Measurements from ENCODE around the gene PELI1.

PELI1 gene

DNA sequence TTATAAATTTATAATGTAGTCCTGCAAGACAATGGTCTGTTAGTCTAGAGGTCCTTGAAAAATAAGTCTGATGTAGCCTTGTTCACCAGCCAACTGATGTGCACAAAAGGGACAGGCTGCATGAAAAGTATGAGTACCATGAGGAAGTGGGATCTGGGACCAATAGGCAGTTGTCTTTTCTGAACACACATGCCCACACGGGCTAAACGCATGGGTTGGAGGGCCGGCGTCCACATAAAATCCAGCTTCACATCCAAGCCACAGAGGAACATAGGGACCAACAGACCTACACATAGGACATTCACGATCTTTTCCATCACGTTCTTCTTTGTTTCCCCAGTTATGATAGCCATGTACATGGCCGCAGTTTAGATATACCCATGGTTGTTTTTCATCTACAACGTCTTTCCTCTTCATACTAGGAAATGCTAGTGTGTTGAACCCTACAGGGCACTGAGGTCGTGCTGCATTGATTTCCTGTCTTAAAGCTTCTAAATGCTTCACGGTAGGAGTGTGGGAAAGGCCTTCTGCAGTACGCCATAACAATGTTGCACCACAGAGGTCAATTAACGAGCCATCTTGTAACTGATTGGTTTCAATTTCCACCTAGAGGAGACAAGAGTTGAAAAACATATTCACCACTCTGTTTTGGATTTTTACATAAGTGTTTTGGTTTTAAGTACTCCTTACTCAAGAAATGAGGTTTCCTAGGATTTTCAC, 49.4 kb downstream of the PELI1 start:
- Histone ChIP-seq H3K27ac (ENCODE audit: insufficient read depth in 1 of 2, low read depth in 1 of 2, low read length in 2 of 2, poor library complexity in 1 of 2, severe bottlenecking in 2 of 2) (no peak overlapping the region), H3K27me3 (replicated peaks in 2 of 5; ENCODE audit: control insufficient read depth in 4 of 5, insufficient read depth in 5 of 5, low read length in 4 of 5) (no peaks in the 10 kb centered on the region), H3K4me3 (ENCODE audit: control insufficient read depth in 1 of 7, extremely low read depth in 1 of 7, insufficient read depth in 4 of 7, low read depth in 2 of 7, low read length in 6 of 7) (no peak overlapping the region), H3K36me3 (ENCODE audit: control insufficient read depth in 4 of 4, insufficient read depth in 4 of 4, low read length in 3 of 4) (peaks cover 21 to 41% (median 25%) of the 10 kb centered on the region in 4 experiments), H3K9me3 (ENCODE audit: control extremely low read depth in 1 of 5, control insufficient read depth in 4 of 5, insufficient read depth in 2 of 5, low read depth in 1 of 5, low read length in 4 of 5) (peaks cover 0 to 7% (median 2%) of the 10 kb centered on the region in 5 experiments), H3K4me1 (ENCODE audit: control extremely low read depth in 1 of 4, control insufficient read depth in 4 of 4, insufficient read depth in 4 of 4, low read length in 3 of 4) (peaks cover 0 to 3% (median 1%) of the 10 kb centered on the region in 4 experiments)
- CTCF ChIA-PET = no interaction called here
- POLR2A ChIA-PET = no interaction called here
- WGBS (ENCODE audit: insufficient coverage) = 90% methylated on average over 9 of the region's 12 CpGs
- DNase-seq = no peak

DNA sequence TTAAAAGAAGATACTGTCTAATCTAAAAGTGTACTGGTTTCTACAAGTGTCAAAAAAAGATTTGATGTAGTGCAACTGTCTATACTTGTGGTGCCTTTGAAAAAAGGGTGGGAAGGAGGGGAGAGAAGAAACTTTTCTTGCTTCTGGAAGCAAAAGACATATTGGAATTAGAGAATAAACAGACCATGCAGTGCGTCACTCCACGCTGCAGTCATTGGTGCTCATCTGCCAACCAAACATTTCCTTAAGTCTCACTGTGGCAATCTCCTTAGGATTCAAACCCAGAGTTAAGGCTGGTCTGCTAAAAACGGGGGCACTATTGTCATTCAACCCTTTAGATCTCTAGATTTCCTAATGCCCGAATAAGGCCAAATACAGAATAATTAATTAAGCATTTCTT, 50.9 kb downstream of the PELI1 start:
- WGBS (ENCODE audit: insufficient coverage) = 97% methylated on average over 4 of the region's 4 CpGs
- no peak for DNase-seq
- CTCF ChIA-PET = no interaction called here
- Histone ChIP-seq H3K36me3 (ENCODE audit: control insufficient read depth in 4 of 4, insufficient read depth in 4 of 4, low read length in 3 of 4) (peaks cover 21 to 38% (median 23%) of the 10 kb centered on the region in 4 experiments), H3K9me3 (ENCODE audit: control extremely low read depth in 1 of 5, control insufficient read depth in 4 of 5, insufficient read depth in 2 of 5, low read depth in 1 of 5, low read length in 4 of 5) (peaks cover 0 to 7% (median 2%) of the 10 kb centered on the region in 5 experiments), H3K4me3 (ENCODE audit: control insufficient read depth in 1 of 7, extremely low read depth in 1 of 7, insufficient read depth in 4 of 7, low read depth in 2 of 7, low read length in 6 of 7) (no peak overlapping the region), H3K4me1 (ENCODE audit: control extremely low read depth in 1 of 4, control insufficient read depth in 4 of 4, insufficient read depth in 4 of 4, low read length in 3 of 4) (peaks cover 0 to 3% (median 1%) of the 10 kb centered on the region in 4 experiments), H3K27ac (ENCODE audit: insufficient read depth in 1 of 2, low read depth in 1 of 2, low read length in 2 of 2, poor library complexity in 1 of 2, severe bottlenecking in 2 of 2) (no peak overlapping the region), H3K27me3 (replicated peaks in 2 of 5; ENCODE audit: control insufficient read depth in 4 of 5, insufficient read depth in 5 of 5, low read length in 4 of 5) (no peaks in the 10 kb centered on the region)
- POLR2A ChIA-PET = no interaction called here

DNA sequence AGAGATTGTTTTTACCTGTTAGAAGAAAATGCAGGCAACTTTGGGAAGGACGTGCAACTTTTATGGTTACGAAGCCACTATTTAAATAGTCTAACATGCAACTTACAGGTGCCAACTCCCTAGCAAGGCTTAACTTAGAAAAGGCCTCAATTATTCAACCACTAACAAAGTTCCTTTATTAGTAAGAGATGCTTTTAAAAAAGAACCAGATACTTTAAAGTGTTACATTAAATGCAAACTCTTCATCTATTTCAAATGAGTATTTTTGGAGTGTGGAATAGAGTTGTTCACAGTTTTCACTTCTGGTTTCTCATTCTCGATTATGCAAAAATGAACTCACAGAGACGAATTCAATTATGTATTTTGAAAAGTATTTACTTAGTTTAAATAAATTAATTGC, 51.7 kb downstream of the PELI1 start:
- no peak for DNase-seq
- H3K9me3 ChIP-seq (ENCODE audit: control extremely low read depth in 1 of 5, control insufficient read depth in 4 of 5, insufficient read depth in 2 of 5, low read depth in 1 of 5, low read length in 4 of 5) = peaks cover 0 to 7% (median 2%) of the 10 kb centered on the region in 5 experiments
- ChIA-PET CTCF (no interaction called here), POLR2A (no interaction called here)
- peaks cover 0 to 3% (median 1%) of the 10 kb centered on the region in 4 experiments for H3K4me1 ChIP-seq (ENCODE audit: control extremely low read depth in 1 of 4, control insufficient read depth in 4 of 4, insufficient read depth in 4 of 4, low read length in 3 of 4)
- no peaks in the 10 kb centered on the region for H3K27me3 ChIP-seq (replicated peaks in 2 of 5; ENCODE audit: control insufficient read depth in 4 of 5, insufficient read depth in 5 of 5, low read length in 4 of 5)
- WGBS (ENCODE audit: insufficient coverage) = no CpG with 5 or more reads among the region's 4 CpGs
- no peak overlapping the region for H3K4me3 ChIP-seq (ENCODE audit: control insufficient read depth in 1 of 7, extremely low read depth in 1 of 7, insufficient read depth in 4 of 7, low read depth in 2 of 7, low read length in 6 of 7)
- peaks cover 20 to 36% (median 22%) of the 10 kb centered on the region in 4 experiments for H3K36me3 ChIP-seq (ENCODE audit: control insufficient read depth in 4 of 4, insufficient read depth in 4 of 4, low read length in 3 of 4)
- no peak overlapping the region for H3K27ac ChIP-seq (ENCODE audit: insufficient read depth in 1 of 2, low read depth in 1 of 2, low read length in 2 of 2, poor library complexity in 1 of 2, severe bottlenecking in 2 of 2)

DNA sequence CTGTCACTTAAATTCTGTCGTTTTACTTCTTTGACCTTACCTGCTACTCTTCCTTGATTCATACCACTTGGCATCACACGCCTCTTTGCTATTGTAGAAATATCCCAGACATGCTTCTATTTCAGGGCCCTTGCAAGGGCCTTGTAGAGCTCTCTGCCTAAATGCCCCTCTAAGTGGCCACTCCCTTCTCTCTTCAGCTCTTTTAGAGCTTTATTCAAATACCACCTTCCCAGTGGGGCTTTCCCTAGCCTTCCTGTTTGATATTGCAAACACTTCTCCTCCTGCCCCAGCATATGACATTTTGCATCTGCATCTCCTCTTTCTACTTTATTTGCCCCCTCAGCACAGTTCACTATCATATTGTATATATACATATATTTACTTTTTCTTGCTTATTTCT, 54.0 kb downstream of the PELI1 start:
- no peak for DNase-seq
- 95% methylated on average over 2 of the region's 2 CpGs for WGBS (ENCODE audit: insufficient coverage)
- H3K36me3 ChIP-seq (ENCODE audit: control insufficient read depth in 4 of 4, insufficient read depth in 4 of 4, low read length in 3 of 4) = peaks cover 8 to 18% (median 10%) of the 10 kb centered on the region in 4 experiments
- CTCF ChIA-PET = interaction anchor here (0.8 kb wide), 1 partner anchor 17 kb away, joined by 3 read pairs; no protein-coding TSS in a partner anchor
- POLR2A ChIA-PET = no interaction called here
- no peaks in the 10 kb centered on the region for H3K27me3 ChIP-seq (replicated peaks in 2 of 5; ENCODE audit: control insufficient read depth in 4 of 5, insufficient read depth in 5 of 5, low read length in 4 of 5)
- H3K9me3 ChIP-seq (ENCODE audit: control extremely low read depth in 1 of 5, control insufficient read depth in 4 of 5, insufficient read depth in 2 of 5, low read depth in 1 of 5, low read length in 4 of 5) = no peaks in the 10 kb centered on the region
- H3K27ac ChIP-seq (ENCODE audit: insufficient read depth in 1 of 2, low read depth in 1 of 2, low read length in 2 of 2, poor library complexity in 1 of 2, severe bottlenecking in 2 of 2) = no peak overlapping the region
- peaks cover 0 to 3% (median 1%) of the 10 kb centered on the region in 4 experiments for H3K4me1 ChIP-seq (ENCODE audit: control extremely low read depth in 1 of 4, control insufficient read depth in 4 of 4, insufficient read depth in 4 of 4, low read length in 3 of 4)
- no peak overlapping the region for H3K4me3 ChIP-seq (ENCODE audit: control insufficient read depth in 1 of 7, extremely low read depth in 1 of 7, insufficient read depth in 4 of 7, low read depth in 2 of 7, low read length in 6 of 7)

DNA sequence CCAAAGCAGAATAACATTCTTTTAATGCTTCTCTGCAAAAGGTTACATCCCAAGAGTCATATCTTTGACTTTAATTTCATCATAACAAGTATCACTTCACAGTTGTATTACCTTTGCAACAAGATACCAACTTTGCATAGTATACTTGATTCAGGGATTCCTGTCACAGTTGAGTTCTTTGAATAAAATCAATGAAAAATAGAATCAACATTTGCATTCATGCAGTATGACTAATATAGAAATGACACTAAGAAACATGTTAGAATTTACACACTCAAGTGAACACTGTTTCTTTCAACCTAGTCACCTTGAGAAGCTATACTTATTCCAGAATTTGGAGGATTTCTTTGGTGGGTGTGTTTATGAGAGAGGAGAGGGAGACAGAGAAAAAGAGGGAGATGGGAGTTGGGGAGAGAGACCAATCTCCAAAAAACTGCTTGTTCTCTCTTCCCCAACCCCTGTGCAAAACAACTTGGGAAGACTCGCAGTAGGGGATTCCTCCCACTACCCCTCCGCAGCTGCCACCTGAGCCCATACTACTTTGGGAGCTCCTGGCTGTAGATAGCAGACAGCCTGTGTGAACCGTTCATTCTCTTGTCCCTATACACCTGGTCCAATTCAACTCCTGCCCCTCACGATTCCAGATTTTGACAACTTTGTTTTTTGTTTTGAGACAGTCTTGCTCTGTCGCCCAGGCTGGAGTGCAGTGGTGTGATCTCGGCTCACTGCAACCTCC, 57.7 kb downstream of the PELI1 start:
- no peak for DNase-seq
- CTCF ChIA-PET = no interaction called here
- POLR2A ChIA-PET = no interaction called here
- H3K4me3 ChIP-seq (ENCODE audit: control insufficient read depth in 1 of 7, extremely low read depth in 1 of 7, insufficient read depth in 4 of 7, low read depth in 2 of 7, low read length in 6 of 7) = no peak overlapping the region
- H3K4me1 ChIP-seq (ENCODE audit: control extremely low read depth in 1 of 4, control insufficient read depth in 4 of 4, insufficient read depth in 4 of 4, low read length in 3 of 4) = no peaks in the 10 kb centered on the region
- no peaks in the 10 kb centered on the region for H3K9me3 ChIP-seq (ENCODE audit: control extremely low read depth in 1 of 5, control insufficient read depth in 4 of 5, insufficient read depth in 2 of 5, low read depth in 1 of 5, low read length in 4 of 5)
- WGBS (ENCODE audit: insufficient coverage) = 100% methylated on average over 6 of the region's 6 CpGs
- no peaks in the 10 kb centered on the region for H3K27me3 ChIP-seq (replicated peaks in 2 of 5; ENCODE audit: control insufficient read depth in 4 of 5, insufficient read depth in 5 of 5, low read length in 4 of 5)
- no peak overlapping the region for H3K27ac ChIP-seq (ENCODE audit: insufficient read depth in 1 of 2, low read depth in 1 of 2, low read length in 2 of 2, poor library complexity in 1 of 2, severe bottlenecking in 2 of 2)
- peaks cover 0 to 6% (median under 1%) of the 10 kb centered on the region in 4 experiments for H3K36me3 ChIP-seq (ENCODE audit: control insufficient read depth in 4 of 4, insufficient read depth in 4 of 4, low read length in 3 of 4)

DNA sequence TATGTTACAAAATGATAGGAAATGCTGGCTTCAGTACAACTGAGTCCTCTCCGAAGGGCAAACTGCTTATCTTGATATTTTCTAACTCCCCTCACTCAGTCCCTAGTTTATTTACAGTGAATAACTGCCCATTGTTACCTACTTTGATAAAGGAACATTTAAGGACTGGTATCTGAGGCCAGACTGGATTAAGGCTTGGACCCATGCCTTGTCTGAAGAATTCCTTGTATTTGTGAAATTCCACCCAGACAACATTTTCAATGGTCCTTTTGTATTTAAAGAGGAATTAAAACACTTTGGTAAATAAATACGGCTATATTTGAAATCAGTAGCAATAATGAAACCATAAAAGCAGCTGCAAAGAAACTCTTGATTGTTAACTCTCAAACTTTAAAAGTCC, 58.3 kb downstream of the PELI1 start:
- no CpG with 5 or more reads among the region's 2 CpGs for WGBS (ENCODE audit: insufficient coverage)

DNA sequence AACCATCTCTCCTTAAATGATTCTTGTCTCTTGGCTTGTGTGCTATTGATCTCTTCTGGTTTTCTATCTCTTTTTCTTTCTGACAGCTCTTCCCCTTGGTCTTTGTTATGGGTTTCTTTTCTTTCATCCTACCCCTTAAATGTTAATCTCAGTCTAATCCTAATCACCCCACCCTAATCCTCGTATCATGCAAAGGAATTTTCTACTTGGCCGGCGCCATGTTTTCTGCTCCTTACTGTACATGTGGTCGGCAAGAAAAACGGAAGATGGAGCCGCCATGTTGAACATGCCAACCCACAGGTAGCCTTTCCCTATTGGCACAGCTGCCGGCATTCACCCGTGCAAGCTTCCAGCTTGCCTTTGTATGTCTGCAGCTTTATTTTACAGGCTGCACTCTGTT, 63.2 kb downstream of the PELI1 start:
- no peaks in the 10 kb centered on the region for H3K36me3 ChIP-seq (ENCODE audit: control insufficient read depth in 4 of 4, insufficient read depth in 4 of 4, low read length in 3 of 4)
- no peaks in the 10 kb centered on the region for H3K27me3 ChIP-seq (replicated peaks in 2 of 5; ENCODE audit: control insufficient read depth in 4 of 5, insufficient read depth in 5 of 5, low read length in 4 of 5)
- WGBS (ENCODE audit: insufficient coverage) = 95% methylated on average over 6 of the region's 8 CpGs
- POLR2A ChIA-PET = no interaction called here
- CTCF ChIA-PET = interaction anchor here (1.6 kb wide), 1 partner anchor 45 kb away, joined by 4 read pairs; no protein-coding TSS in a partner anchor
- no peak overlapping the region for H3K4me3 ChIP-seq (ENCODE audit: control insufficient read depth in 1 of 7, extremely low read depth in 1 of 7, insufficient read depth in 4 of 7, low read depth in 2 of 7, low read length in 6 of 7)
- H3K9me3 ChIP-seq (ENCODE audit: control extremely low read depth in 1 of 5, control insufficient read depth in 4 of 5, insufficient read depth in 2 of 5, low read depth in 1 of 5, low read length in 4 of 5) = no peaks in the 10 kb centered on the region
- H3K27ac ChIP-seq (ENCODE audit: insufficient read depth in 1 of 2, low read depth in 1 of 2, low read length in 2 of 2, poor library complexity in 1 of 2, severe bottlenecking in 2 of 2) = no peak overlapping the region
- no peak for DNase-seq
- H3K4me1 ChIP-seq (ENCODE audit: control extremely low read depth in 1 of 4, control insufficient read depth in 4 of 4, insufficient read depth in 4 of 4, low read length in 3 of 4) = no peaks in the 10 kb centered on the region

More for the DNA sequence above, 58.3 kb downstream of the PELI1 start:
- peaks cover 0 to 2% (median under 1%) of the 10 kb centered on the region in 4 experiments for H3K36me3 ChIP-seq (ENCODE audit: control insufficient read depth in 4 of 4, insufficient read depth in 4 of 4, low read length in 3 of 4)
- CTCF ChIA-PET = no interaction called here
- POLR2A ChIA-PET = no interaction called here
- H3K4me1 ChIP-seq (ENCODE audit: control extremely low read depth in 1 of 4, control insufficient read depth in 4 of 4, insufficient read depth in 4 of 4, low read length in 3 of 4) = no peaks in the 10 kb centered on the region
- no peaks in the 10 kb centered on the region for H3K9me3 ChIP-seq (ENCODE audit: control extremely low read depth in 1 of 5, control insufficient read depth in 4 of 5, insufficient read depth in 2 of 5, low read depth in 1 of 5, low read length in 4 of 5)
- H3K4me3 ChIP-seq (ENCODE audit: control insufficient read depth in 1 of 7, extremely low read depth in 1 of 7, insufficient read depth in 4 of 7, low read depth in 2 of 7, low read length in 6 of 7) = no peak overlapping the region
- H3K27me3 ChIP-seq (replicated peaks in 2 of 5; ENCODE audit: control insufficient read depth in 4 of 5, insufficient read depth in 5 of 5, low read length in 4 of 5) = no peaks in the 10 kb centered on the region
- no peak for DNase-seq
- no peak overlapping the region for H3K27ac ChIP-seq (ENCODE audit: insufficient read depth in 1 of 2, low read depth in 1 of 2, low read length in 2 of 2, poor library complexity in 1 of 2, severe bottlenecking in 2 of 2)
